ENCODE results near the gene BCLAF3. TPM values are rescaled to one million over a fixed set of nuclear protein-coding genes. Genes with fewer than 3 reads are reported as not detected.

Gene BCLAF3
- total RNA-seq, 1 donor from 2014 or later, result 5.4 TPM

GRCh38 chrX:19960913-19961312 lies 29.9 kb downstream of the BCLAF3 start:
- Mint-ChIP-seq H3K27ac (no peak overlapping the region), H3K4me3 (no peak overlapping the region), H3K9me3 (no peaks in the 10 kb centered on the region), H3K27me3 (ENCODE audit: insufficient read depth) (no peaks in the 10 kb centered on the region), H3K36me3 (ENCODE audit: low read depth) (peaks cover 23% of the 10 kb centered on the region), H3K4me1 (ENCODE audit: low read depth) (peaks cover 8% of the 10 kb centered on the region)
- no peak for DNase-seq (ENCODE audit: low spot score)
- intact Hi-C loops (cut with micrococcal nuclease), result no loop called here

- DNase-seq (ENCODE audit: low spot score), result no peak
- no peak overlapping the region for H3K27ac Mint-ChIP-seq
- no peaks in the 10 kb centered on the region for H3K4me1 Mint-ChIP-seq (ENCODE audit: low read depth)
- no peaks in the 10 kb centered on the region for H3K27me3 Mint-ChIP-seq (ENCODE audit: insufficient read depth)
- H3K9me3 Mint-ChIP-seq, result no peaks in the 10 kb centered on the region
- H3K4me3 Mint-ChIP-seq, result no peak overlapping the region
- H3K36me3 Mint-ChIP-seq (ENCODE audit: low read depth), result peaks cover 7% of the 10 kb centered on the region
- intact Hi-C loops (cut with micrococcal nuclease), result no loop called here
Measured at GRCh38 chrX:19958552-19959486, 32.0 kb downstream of the BCLAF3 start.

GRCh38 chrX:19956923-19957322 lies 33.9 kb downstream of the BCLAF3 start:
- H3K9me3 Mint-ChIP-seq, result no peaks in the 10 kb centered on the region

GRCh38 chrX:19956306-19956705 lies 34.6 kb downstream of the BCLAF3 start:
- no peaks in the 10 kb centered on the region for H3K4me1 Mint-ChIP-seq (ENCODE audit: low read depth)
- H3K9me3 Mint-ChIP-seq, result no peaks in the 10 kb centered on the region
- H3K36me3 Mint-ChIP-seq (ENCODE audit: low read depth), result peaks cover 8% of the 10 kb centered on the region
- intact Hi-C loops (cut with micrococcal nuclease), result no loop called here
- H3K27me3 Mint-ChIP-seq (ENCODE audit: insufficient read depth), result no peaks in the 10 kb centered on the region
- no peak for DNase-seq (ENCODE audit: low spot score)
- H3K4me3 Mint-ChIP-seq, result no peak overlapping the region
- H3K27ac Mint-ChIP-seq, result no peak overlapping the region

More at GRCh38 chrX:19956923-19957322, 33.9 kb downstream of the BCLAF3 start:
- peaks cover 8% of the 10 kb centered on the region for H3K36me3 Mint-ChIP-seq (ENCODE audit: low read depth)
- no peak overlapping the region for H3K4me3 Mint-ChIP-seq
- DNase-seq (ENCODE audit: low spot score), result no peak
- H3K4me1 Mint-ChIP-seq (ENCODE audit: low read depth), result no peaks in the 10 kb centered on the region
- intact Hi-C loops (cut with micrococcal nuclease), result no loop called here
- no peaks in the 10 kb centered on the region for H3K27me3 Mint-ChIP-seq (ENCODE audit: insufficient read depth)
- H3K27ac Mint-ChIP-seq, result no peak overlapping the region

DNA sequence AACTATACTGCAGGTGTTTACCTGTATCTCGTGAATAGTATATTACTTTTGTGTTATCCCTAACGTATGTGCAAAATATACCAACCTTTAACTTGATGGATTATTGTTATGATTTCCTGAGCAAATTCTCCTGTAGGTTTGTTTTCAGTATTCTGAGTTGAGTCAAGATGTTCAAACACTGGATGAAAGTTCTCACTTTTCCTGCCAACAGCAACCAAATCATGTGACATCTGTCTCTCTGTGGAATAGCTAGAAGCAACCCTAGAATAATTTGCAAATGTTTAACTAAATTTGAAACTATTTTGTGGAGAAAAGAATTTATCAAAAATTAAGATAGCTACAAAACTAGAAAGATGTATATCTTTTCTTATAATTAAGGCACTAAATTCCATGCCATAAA lies 35.6 kb downstream of the BCLAF3 start:
- H3K27me3 Mint-ChIP-seq (ENCODE audit: insufficient read depth), result no peaks in the 10 kb centered on the region
- H3K9me3 Mint-ChIP-seq, result no peaks in the 10 kb centered on the region
- H3K36me3 Mint-ChIP-seq (ENCODE audit: low read depth), result peaks cover 3% of the 10 kb centered on the region
- intact Hi-C loops (cut with micrococcal nuclease), result no loop called here
- DNase-seq (ENCODE audit: low spot score), result no peak
- no peaks in the 10 kb centered on the region for H3K4me1 Mint-ChIP-seq (ENCODE audit: low read depth)
- no peak overlapping the region for H3K4me3 Mint-ChIP-seq
- no peak overlapping the region for H3K27ac Mint-ChIP-seq

DNA sequence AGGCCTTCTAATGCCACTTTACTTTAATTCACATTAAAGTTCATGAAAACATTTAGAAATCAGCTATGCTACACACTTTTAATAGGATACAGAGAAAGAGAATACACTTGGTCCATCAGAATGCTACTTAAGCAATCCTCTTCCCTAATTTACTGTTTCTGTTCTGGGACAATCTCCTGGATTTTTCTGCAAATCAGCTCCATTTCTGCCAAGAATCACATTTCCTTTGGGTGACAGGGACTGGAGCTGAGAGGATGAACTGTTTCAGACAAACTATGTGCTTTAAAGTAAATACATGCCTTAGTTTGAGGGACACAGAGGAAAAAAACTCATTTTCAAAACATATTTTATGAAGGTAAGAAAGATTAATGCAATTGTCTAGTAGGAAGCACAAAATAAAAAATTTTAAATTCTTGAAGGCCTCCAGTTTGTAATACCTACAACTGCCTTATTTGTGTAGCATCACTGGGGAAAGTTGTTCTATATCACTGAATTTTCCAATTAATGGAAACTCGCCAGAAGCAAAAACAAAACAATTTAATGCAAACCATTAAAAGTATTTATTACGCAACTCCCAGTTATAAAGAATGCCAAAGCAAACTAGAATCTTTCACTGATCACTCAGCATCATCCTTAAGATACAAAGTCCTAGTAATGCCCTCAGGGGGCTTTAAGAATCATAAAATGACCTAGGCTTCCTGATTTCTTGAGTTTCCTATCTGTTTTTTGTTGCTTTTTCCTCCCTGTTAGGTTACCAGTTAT lies 36.3 kb downstream of the BCLAF3 start:
- no peak for DNase-seq (ENCODE audit: low spot score)
- Mint-ChIP-seq H3K36me3 (ENCODE audit: low read depth) (peaks cover 3% of the 10 kb centered on the region), H3K9me3 (no peaks in the 10 kb centered on the region), H3K4me1 (ENCODE audit: low read depth) (no peaks in the 10 kb centered on the region), H3K4me3 (no peak overlapping the region), H3K27ac (no peak overlapping the region), H3K27me3 (ENCODE audit: insufficient read depth) (no peaks in the 10 kb centered on the region)
- intact Hi-C loops (cut with micrococcal nuclease), result no loop called here

DNA sequence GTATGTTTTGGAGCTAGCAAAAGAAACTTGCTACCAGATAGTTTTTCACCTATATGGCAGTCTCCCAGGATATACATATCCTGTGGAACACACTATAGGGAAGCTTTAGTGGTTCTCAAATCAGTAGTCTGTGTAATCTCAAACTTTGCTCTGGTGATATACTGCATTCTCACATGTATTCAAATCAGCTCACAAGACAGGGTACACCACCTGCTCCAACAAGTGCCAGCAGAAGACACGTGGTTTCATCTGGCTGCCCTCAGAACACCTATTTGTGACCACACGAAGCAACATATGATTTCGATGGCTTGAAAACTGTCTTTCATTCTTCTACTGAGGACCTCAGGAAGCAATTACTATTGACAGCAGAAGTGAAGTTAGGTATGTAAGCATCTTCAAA lies 37.7 kb downstream of the BCLAF3 start:
- intact Hi-C loops (cut with micrococcal nuclease), result no loop called here
- H3K4me3 Mint-ChIP-seq, result no peak overlapping the region
- no peak overlapping the region for H3K27ac Mint-ChIP-seq
- no peaks in the 10 kb centered on the region for H3K4me1 Mint-ChIP-seq (ENCODE audit: low read depth)
- H3K27me3 Mint-ChIP-seq (ENCODE audit: insufficient read depth), result no peaks in the 10 kb centered on the region
- no peaks in the 10 kb centered on the region for H3K9me3 Mint-ChIP-seq
- no peak for DNase-seq (ENCODE audit: low spot score)
- peaks cover 2% of the 10 kb centered on the region for H3K36me3 Mint-ChIP-seq (ENCODE audit: low read depth)

DNA sequence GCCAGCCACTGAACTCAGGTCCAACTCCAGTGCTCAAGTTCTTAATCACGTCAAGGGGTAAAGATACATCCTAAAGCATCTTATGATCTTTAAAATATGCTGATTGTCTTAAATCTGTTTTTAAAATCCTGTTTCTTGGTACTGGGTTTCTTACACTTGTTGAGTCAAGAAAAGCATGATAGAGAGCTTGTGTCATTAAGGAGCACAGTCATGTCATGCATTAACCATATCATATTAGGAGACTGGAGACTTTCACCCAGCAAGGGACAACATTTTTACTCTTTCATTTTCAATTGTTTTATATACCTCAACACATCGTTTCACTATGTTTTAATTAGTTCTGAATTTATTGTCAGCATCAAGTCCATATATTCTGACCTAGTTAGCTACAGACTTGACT lies 41.5 kb downstream of the BCLAF3 start:
- DNase-seq (ENCODE audit: low spot score), result no peak
- Mint-ChIP-seq H3K27me3 (ENCODE audit: insufficient read depth) (no peaks in the 10 kb centered on the region), H3K36me3 (ENCODE audit: low read depth) (peaks cover 16% of the 10 kb centered on the region), H3K4me1 (ENCODE audit: low read depth) (no peaks in the 10 kb centered on the region), H3K4me3 (no peak overlapping the region), H3K27ac (no peak overlapping the region), H3K9me3 (no peaks in the 10 kb centered on the region)
- intact Hi-C loops (cut with micrococcal nuclease), result no loop called here

DNA sequence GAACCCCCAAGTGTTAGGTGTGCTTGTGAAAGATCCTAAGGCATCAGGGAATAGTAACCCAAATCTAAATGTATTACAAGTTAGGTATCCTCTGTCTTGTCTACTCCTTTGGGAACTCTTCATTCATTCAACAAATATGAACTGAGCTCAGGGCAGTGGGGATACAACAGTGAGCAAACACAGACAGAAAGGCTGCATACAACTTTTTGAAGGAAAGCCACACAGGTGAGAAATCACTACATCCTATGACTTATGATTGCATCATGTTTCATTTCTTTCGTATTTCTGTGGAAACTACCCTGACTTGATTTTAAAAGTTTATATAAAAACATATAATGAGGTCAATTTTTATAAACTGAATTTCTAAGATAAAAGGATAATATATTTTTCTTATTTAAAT lies 43.2 kb downstream of the BCLAF3 start:
- intact Hi-C loops (cut with micrococcal nuclease), result no loop called here
- no peaks in the 10 kb centered on the region for H3K27me3 Mint-ChIP-seq (ENCODE audit: insufficient read depth)
- H3K4me1 Mint-ChIP-seq (ENCODE audit: low read depth), result no peaks in the 10 kb centered on the region
- no peak for DNase-seq (ENCODE audit: low spot score)
- H3K27ac Mint-ChIP-seq, result no peak overlapping the region
- peaks cover 14% of the 10 kb centered on the region for H3K36me3 Mint-ChIP-seq (ENCODE audit: low read depth)
- no peaks in the 10 kb centered on the region for H3K9me3 Mint-ChIP-seq
- no peak overlapping the region for H3K4me3 Mint-ChIP-seq

Other genes with a start within 250 kb of the BCLAF3 start
- 69.1 and 73.9 TPM in 2 replicates for gene SH3KBP1, start 103.5 kb downstream of the BCLAF3 start, total RNA-seq
- gene MAP7D2, start 125.8 kb upstream of the BCLAF3 start, total RNA-seq, result 0.39 TPM in 2 replicates
- gene EIF1AX, start 150.8 kb upstream of the BCLAF3 start, total RNA-seq, result 107 TPM in 2 replicates